22Rv1 (cell line): ENCODE data around the gene TDP2.

ENCODE experiments used
- ZFX ChIP-seq: fragments of 450-650 bp; IDR thresholded peaks from 2 replicates; pipeline ENCODE4 v1.6.1; 2017; ENCODE audit warnings: antibody characterized with exemption, borderline replicate concordance
- TF ChIP-seq, protein P1 (sequence below): fragments of 450-650 bp; IDR thresholded peaks from 2 replicates; pipeline ENCODE4 v1.5.1; 2017; ENCODE audit warnings: mild to moderate bottlenecking

DNA sequence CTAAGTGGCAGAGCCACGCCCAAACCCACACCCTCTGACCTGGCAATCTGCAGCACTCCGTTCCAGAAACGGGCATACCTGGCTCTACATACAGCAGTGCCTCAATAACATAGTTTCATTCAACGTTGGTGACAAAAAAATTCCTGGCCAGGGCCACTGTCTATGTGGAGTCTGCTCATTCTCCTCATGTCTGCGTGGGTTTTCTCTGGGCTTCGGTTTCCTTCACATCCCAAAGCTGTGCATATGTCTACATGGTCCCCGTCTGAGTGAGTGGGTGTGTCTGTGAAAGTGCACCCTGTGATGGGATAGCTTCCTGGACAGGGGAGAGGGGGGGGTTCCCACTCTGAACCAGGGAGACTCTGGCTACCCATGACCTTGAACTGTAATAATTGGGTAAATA, 22.8 kb downstream of the TDP2 start:
- no peak for TF ChIP-seq ZFX
- TF ChIP-seq, protein P1, sequence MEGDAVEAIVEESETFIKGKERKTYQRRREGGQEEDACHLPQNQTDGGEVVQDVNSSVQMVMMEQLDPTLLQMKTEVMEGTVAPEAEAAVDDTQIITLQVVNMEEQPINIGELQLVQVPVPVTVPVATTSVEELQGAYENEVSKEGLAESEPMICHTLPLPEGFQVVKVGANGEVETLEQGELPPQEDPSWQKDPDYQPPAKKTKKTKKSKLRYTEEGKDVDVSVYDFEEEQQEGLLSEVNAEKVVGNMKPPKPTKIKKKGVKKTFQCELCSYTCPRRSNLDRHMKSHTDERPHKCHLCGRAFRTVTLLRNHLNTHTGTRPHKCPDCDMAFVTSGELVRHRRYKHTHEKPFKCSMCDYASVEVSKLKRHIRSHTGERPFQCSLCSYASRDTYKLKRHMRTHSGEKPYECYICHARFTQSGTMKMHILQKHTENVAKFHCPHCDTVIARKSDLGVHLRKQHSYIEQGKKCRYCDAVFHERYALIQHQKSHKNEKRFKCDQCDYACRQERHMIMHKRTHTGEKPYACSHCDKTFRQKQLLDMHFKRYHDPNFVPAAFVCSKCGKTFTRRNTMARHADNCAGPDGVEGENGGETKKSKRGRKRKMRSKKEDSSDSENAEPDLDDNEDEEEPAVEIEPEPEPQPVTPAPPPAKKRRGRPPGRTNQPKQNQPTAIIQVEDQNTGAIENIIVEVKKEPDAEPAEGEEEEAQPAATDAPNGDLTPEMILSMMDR: no peak
